Loucy (cell line): ENCODE results near the gene NUP205.
A peak's percentile ranks its signal among the peaks of the same experiment; 100 is the strongest.

Experiments
- H2AFZ ChIP-seq: fragments of 200-600 bp; sonication (generic); 2 replicates; pipeline ENCODE4 v1.6.0; 2016; ENCODE audit warnings: antibody characterized with exemption, mild to moderate bottlenecking, low read length, moderate library complexity
- H3F3A ChIP-seq: fragments of 200-600 bp; 2 replicates; pipeline ENCODE4 v1.6.0; 2016; ENCODE audit warnings: antibody characterized with exemption, low read depth, mild to moderate bottlenecking
- H3K27me3 ChIP-seq: fragments of 200-600 bp; sonication (generic); 2 replicates; pipeline ENCODE4 v1.6.1; 2014; ENCODE audit warnings: low read length, mild to moderate bottlenecking; ENCODE audit not compliant: insufficient read depth, poor library complexity, severe bottlenecking
- H3K36me3 ChIP-seq: fragments of 200-600 bp; sonication (generic); 2 replicates; pipeline ENCODE4 v1.6.1; 2016; ENCODE audit warnings: low read length; ENCODE audit not compliant: insufficient read depth
- H3K4me1 ChIP-seq: fragments of 200-600 bp; sonication (generic); 2 replicates; pipeline ENCODE4 v1.5.1; 2014; ENCODE audit warnings: low read length, mild to moderate bottlenecking; ENCODE audit not compliant: insufficient read depth, poor library complexity, severe bottlenecking
- H3K4me2 ChIP-seq: fragments of 200-600 bp; sonication (generic); 2 replicates; pipeline ENCODE4 v1.6.0; 2014; ENCODE audit warnings: antibody characterized with exemption, low read length, low read depth, mild to moderate bottlenecking; ENCODE audit not compliant: poor library complexity, severe bottlenecking
- H3K4me3 ChIP-seq: fragments of 200-600 bp; sonication (generic); 2 replicates; pipeline ENCODE4 v1.5.1; 2014; ENCODE audit warnings: low read length, mild to moderate bottlenecking, mixed read lengths; ENCODE audit not compliant: poor library complexity, severe bottlenecking
- H3K79me2 ChIP-seq: fragments of 200-600 bp; sonication (generic); 2 replicates; pipeline ENCODE4 v1.6.1; 2014; ENCODE audit warnings: low read length; ENCODE audit not compliant: insufficient read depth
- H3K9ac ChIP-seq: fragments of 200-600 bp; sonication (generic); 2 replicates; pipeline ENCODE4 v1.6.0; 2014; ENCODE audit warnings: mild to moderate bottlenecking, low read depth, low read length, moderate library complexity; ENCODE audit not compliant: poor library complexity, severe bottlenecking
- H3K9me2 ChIP-seq: fragments of 200-600 bp; sonication (generic); replicated peaks from 2 replicates; pipeline ENCODE4 v1.6.1; 2016; ENCODE audit warnings: low read depth, low read length, mixed read lengths
- H3K9me3 ChIP-seq: fragments of 200-600 bp; sonication (generic); 2 replicates; pipeline ENCODE4 v1.6.1; 2014; ENCODE audit warnings: mild to moderate bottlenecking, antibody characterized with exemption, low read length, low read depth; ENCODE audit not compliant: insufficient read depth
- H4K20me1 ChIP-seq: fragments of 200-600 bp; sonication (generic); 2 replicates; pipeline ENCODE4 v1.6.0; 2014; ENCODE audit warnings: antibody characterized with exemption, low read length, mild to moderate bottlenecking; ENCODE audit not compliant: insufficient read depth, poor library complexity, severe bottlenecking
- CTCF ChIP-seq: fragments of 200-600 bp; sonication (generic); conservative IDR thresholded peaks from 2 replicates; pipeline ENCODE4 v1.5.1; 2014; ENCODE audit warnings: mild to moderate bottlenecking, antibody characterized with exemption, low read length
- EZH2phosphoT487 ChIP-seq: fragments of 200-600 bp; IDR thresholded peaks from 2 replicates; pipeline ENCODE4 v1.6.1; 2018; ENCODE audit warnings: antibody characterized with exemption, mild to moderate bottlenecking, moderate library complexity, borderline replicate concordance

The NUP205 gene

DNA sequence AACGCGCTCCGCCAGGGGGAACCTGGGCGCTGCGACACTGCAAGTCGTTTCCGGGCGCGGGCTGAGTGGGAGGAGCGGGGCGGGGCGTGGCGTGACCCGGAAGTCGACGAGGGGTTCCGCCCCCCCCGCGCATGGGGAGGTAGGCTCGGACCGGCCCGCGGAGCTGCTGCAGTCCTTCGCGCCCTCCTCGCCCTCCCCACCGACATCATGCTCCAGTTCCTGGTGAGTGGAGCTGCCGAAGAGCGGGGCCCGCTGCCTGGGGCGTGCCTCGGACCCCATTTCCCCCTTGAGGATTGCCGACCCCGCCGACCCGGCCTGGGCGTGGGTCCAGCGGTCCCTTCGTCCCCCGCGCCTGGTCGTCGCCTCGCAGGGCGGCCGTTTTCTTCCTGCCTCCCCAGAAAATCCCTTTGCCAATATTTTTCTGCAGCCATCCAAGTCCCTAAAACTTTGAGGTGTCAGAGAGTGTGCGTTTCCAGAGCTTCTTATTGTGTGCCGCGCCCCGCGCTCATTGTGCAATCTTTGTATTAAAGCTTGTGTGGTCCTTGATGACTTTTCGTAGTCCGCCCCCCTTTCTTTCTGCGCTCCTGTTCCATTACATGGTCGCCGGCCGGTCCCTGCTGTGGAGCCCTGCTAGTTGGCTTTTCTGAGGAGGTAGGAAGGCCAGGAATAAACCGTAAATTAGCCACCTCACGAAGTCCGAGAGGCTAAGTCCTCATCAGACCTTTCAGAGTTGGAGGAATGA is 104.8 kb downstream of the NUP205 start, which contains the start of gene STMP1:
STMP1 (plus strand) TSS at position 142 of the 742 bp plus-strand sequence.
- Histone ChIP-seq H3K79me2 (peaks cover 49% of the 10 kb centered on the region), H3K27me3 (no peaks in the 10 kb centered on the region), H4K20me1 (peaks cover 24% of the 10 kb centered on the region), H3K4me3 (peak within 1 kb of the TSS; percentile 97), H3K4me1 (peaks cover 28% of the 10 kb centered on the region), H3K36me3 (no peaks in the 10 kb centered on the region), H3K9ac (peak within 1 kb of the TSS; percentile 95), H3K9me2 (no peaks in the 10 kb centered on the region), H3F3A (no peaks in the 10 kb centered on the region), H3K9me3 (no peaks in the 10 kb centered on the region), H3K4me2 (peak within 1 kb of the TSS; percentile 67), H2AFZ (peak within 1 kb of the TSS; percentile 80)
- TF ChIP-seq CTCF (0 out of 2 replicates have a peak, but pooled peaks have one; percentile 54), EZH2phosphoT487 (no peak)

- Histone ChIP-seq H3K4me3 (peak overlapping the region; percentile 97), H3K9me2 (no peaks in the 10 kb centered on the region), H3K4me1 (peaks cover 28% of the 10 kb centered on the region), H4K20me1 (peaks cover 26% of the 10 kb centered on the region), H3F3A (no peaks in the 10 kb centered on the region), H3K27me3 (no peaks in the 10 kb centered on the region), H3K9ac (peak overlapping the region; percentile 95), H2AFZ (no peak overlapping the region), H3K4me2 (peak overlapping the region; percentile 64), H3K36me3 (0 out of 2 replicates have a peak, but pooled peaks cover 3% of the 10 kb centered on the region), H3K79me2 (peaks cover 61% of the 10 kb centered on the region), H3K9me3 (no peaks in the 10 kb centered on the region)
- TF ChIP-seq EZH2phosphoT487 (no peak), CTCF (no peak)
Observed at GRCh38 chr7:135664046-135664589, 106.4 kb downstream of the NUP205 start.

DNA sequence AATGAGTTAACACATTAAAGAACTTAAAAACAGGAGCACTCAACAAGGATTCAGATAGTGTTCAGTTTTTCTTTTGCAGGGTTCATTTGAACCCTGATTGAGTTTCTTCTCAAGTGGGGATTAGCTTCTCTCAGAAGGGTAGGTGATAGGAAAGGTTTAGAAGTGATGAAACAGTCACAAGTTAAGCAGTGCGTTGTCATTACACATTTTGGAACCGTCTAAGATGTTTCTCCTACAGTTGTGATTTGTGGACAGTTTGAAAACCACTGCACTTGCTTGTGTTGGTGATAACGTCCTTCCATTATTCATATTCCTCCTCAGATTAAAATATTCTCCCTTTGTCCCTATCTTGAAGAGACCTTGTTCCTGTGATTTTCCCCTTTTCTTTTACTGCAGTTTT is 107.3 kb downstream of the NUP205 start:
- Histone ChIP-seq H3K9ac (peak overlapping the region; percentile 95), H2AFZ (no peak overlapping the region), H3K4me1 (peaks cover 28% of the 10 kb centered on the region), H3K79me2 (peaks cover 70% of the 10 kb centered on the region), H3K9me3 (no peaks in the 10 kb centered on the region), H3K9me2 (no peaks in the 10 kb centered on the region), H3K27me3 (no peaks in the 10 kb centered on the region), H3K4me2 (peak overlapping the region; percentile 64), H3K4me3 (peak overlapping the region; percentile 97), H3K36me3 (0 out of 2 replicates have a peak, but pooled peaks cover 3% of the 10 kb centered on the region), H3F3A (no peaks in the 10 kb centered on the region), H4K20me1 (peaks cover 26% of the 10 kb centered on the region)
- TF ChIP-seq EZH2phosphoT487 (no peak), CTCF (no peak)
